ENCODE data around the gene PRR20G. TPM values are rescaled to one million over a fixed set of nuclear protein-coding genes. Genes with fewer than 3 reads are reported as not detected.

Gene PRR20G
- total and polyA plus RNA-seq, 10 of the 15 experiments (the other 5 are each of a cell fraction or from before 2014, with no cell fraction given): not detected

DNA sequence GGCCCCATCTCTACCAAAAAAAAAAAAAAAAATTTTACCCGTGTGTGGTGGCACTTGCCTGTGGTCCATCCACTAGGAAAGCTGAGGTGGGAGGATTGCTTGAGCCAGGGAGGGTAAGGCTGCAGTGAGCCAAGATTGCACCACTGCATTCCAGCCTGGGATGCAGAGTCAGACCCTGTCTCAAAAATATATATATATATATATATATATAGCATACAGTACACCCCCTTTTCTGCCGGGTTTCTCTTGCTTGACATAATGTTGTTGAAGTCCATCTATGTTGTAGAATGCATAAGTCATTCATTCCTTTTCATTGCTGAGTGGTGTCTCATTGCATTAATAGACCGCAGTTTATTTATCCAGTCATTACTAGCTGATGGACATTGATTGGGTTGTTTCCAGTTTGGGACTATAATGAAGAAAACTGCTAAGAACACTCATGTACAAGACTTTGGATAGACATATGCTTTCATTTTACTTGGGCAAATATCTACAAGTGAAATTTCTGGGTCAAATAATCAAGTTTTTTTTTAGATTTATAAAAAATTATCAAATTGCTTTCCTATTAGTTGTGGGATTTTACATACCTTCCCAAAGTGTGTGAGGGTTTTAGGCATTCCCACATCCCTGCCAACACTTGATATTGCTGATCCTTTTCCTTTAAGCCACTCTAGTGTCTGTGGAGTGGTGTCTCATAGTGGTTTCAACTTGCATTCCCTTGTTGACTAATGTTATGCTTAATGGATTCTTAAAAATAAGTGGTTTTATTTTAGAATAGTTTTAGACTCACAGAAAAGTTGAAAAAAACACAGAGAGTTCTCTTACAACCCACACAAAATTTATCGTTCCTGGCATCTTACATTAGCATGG, 2.1 kb upstream of the PRR20G start:
- ChIA-PET POLR2A (no interaction called here), RAD21 (ENCODE audit: unreplicated experiment) (no interaction called here), SMC1A (ENCODE audit: uncharacterized antibody, unreplicated experiment) (no interaction called here), CTCF (interaction anchor here (0.6 to 1.0 kb wide), 2 partner anchors 8 to 80 kb away, joined by 3 to 4 read pairs; no protein-coding TSS in a partner anchor)
- Histone ChIP-seq H3K79me2 (ENCODE audit: control insufficient read depth, insufficient read depth, low read length) (no peaks in the 10 kb centered on the region), H2AFZ (ENCODE audit: control insufficient read depth, low read depth, low read length) (no peak overlapping the region), H3K9me3 (replicated peaks; ENCODE audit: control insufficient read depth, insufficient read depth, low read length) (peaks cover 3% of the 10 kb centered on the region; the same call in 1 of the 3 replicates), H3K4me3 (no peak overlapping the region), H3K27ac (ENCODE audit: control insufficient read depth, insufficient read depth) (no peak overlapping the region), H3K36me3 (ENCODE audit: control insufficient read depth in 2 of 2, insufficient read depth in 2 of 2, low read length in 1 of 2) (no peaks in the 10 kb centered on the region), H3K4me1 (ENCODE audit: control insufficient read depth, insufficient read depth, low read length) (no peaks in the 10 kb centered on the region), H4K20me1 (ENCODE audit: control insufficient read depth, insufficient read depth) (no peaks in the 10 kb centered on the region), H3K4me2 (ENCODE audit: control insufficient read depth, insufficient read depth) (no peak overlapping the region), H3K27me3 (replicated peaks in 1 of 2; ENCODE audit: control insufficient read depth in 2 of 2, insufficient read depth in 2 of 2, low read length in 1 of 2) (no peaks in the 10 kb centered on the region), H3K9ac (ENCODE audit: control insufficient read depth, insufficient read depth, low read length) (no peak overlapping the region)
- TF ChIP-seq TCF7 (IDR thresholded peaks at IDR 0.05; ENCODE audit: borderline replicate concordance): no peak
- TF ChIP-seq E2F4 (IDR thresholded peaks at IDR 0.05; ENCODE audit: low read depth, low read length): no peak
- TF ChIP-seq MTA2 (IDR thresholded peaks at IDR 0.05; ENCODE audit: low read depth): no peak
- no peak for TF ChIP-seq SPI1 (IDR thresholded peaks at IDR 0.05; ENCODE audit: borderline replicate concordance, insufficient read depth, low read depth, low read length)
- TF ChIP-seq NBN (IDR thresholded peaks at IDR 0.05): no peak
- no peak for TF ChIP-seq NRF1 (conservative IDR thresholded peaks at IDR 0.05; ENCODE audit: low read depth, low read length)
- no peak for TF ChIP-seq RUNX3 (IDR thresholded peaks at IDR 0.05; ENCODE audit: low read length)
- no peak for TF ChIP-seq ASH2L (IDR thresholded peaks at IDR 0.05; ENCODE audit: borderline replicate concordance, low read depth)
- TF ChIP-seq CEBPZ (IDR thresholded peaks at IDR 0.05; ENCODE audit: low read depth, low read length): no peak
- TF ChIP-seq KDM1A (IDR thresholded peaks at IDR 0.05; ENCODE audit: borderline replicate concordance): no peak
- no peak for TF ChIP-seq RCOR1 (conservative IDR thresholded peaks at IDR 0.05; ENCODE audit: low read depth, low read length)
- in situ Hi-C loops (cut with MboI) (no loop called here), intact Hi-C loops (cut with micrococcal nuclease; ENCODE audit: unreplicated experiment) (no loop called here)
- no TSS peak for BruUV-seq (replicated peaks)
- no peak for DNase-seq (ENCODE audit: low read depth, low spot score)
- no peak for FAIRE-seq
- no peak for ATAC-seq
- WGBS (ENCODE audit: insufficient coverage, insufficient replicate concordance, low lambda C conversion rate, missing lambda C conversion rate): 88% methylated on average over 4 of the region's 4 CpGs
